Activated CD4-positive, alpha-beta T cell treated with anti-CD3 and anti-CD28 coated beads, Interleukin-2, Interleukin-4, amounts not matched to agents 100 ng/mL and 50 ng/mL, durations not matched to agents 16 hours and 8 hours (primary cell): ENCODE results near the gene LRRC7.

Experiments used
- DNase-seq: peaks from one replicate; pipeline ENCODE4 v3.0.0-alpha.2; 2020; ENCODE audit warnings: low spot score

LRRC7 gene

DNA sequence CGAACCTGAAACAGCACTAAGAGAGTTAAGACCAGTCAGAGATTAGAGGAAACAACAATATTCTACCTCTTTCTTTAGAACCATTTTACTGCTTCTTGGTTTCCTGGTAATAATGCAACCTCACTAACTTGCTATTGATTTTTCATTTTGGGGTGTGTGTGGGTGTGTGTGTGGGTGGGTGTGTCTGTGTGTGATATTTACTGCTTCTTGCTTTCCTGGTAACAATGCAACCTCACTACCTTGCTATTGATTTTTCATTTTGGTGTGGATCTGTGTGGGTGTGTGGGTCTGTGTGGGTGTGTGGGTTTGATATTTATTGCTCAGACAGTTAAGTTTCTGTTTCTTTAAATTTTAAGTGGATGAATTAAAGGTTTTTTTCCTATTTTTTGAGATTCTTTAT, 208.8 kb downstream of the LRRC7 start:
- no peak for DNase-seq

DNA sequence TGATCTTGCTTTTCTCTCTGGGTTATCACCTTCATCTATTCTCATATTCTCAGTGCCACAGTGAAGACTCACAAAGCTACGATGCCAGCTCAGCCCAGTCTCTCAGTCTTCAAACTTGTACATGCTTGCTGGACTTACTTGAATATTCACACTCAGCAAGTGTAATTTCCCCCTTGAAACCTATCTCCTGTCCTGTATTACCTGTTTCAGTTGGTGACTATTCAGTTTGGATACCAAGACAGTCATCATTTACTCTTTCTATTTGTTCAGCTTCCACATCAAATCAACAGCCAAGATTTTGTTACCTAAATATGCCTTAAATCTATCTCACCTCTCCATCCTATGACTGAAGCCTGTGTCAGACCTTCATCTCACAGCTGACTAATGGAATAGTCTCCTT, 209.7 kb downstream of the LRRC7 start:
- no peak for DNase-seq

DNA sequence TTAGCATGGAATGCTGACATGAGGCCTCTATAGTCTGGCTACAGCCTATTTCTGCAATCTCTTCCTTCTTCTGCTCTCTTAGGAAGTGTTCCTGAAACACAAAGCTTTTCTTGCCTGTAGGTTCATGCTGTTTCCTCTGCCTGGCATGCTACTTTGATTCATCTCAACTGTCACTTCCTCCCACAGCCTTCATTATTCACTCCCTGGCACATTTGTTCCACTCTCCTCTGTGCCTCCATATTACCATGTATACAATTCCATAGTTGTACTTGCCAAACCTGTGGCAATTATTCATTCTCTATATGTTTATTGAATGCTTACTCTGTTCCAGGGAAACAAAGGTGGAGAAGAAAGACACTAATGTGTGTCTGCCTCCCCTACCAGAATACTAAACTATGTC, 210.2 kb downstream of the LRRC7 start:
- no peak for DNase-seq

DNA sequence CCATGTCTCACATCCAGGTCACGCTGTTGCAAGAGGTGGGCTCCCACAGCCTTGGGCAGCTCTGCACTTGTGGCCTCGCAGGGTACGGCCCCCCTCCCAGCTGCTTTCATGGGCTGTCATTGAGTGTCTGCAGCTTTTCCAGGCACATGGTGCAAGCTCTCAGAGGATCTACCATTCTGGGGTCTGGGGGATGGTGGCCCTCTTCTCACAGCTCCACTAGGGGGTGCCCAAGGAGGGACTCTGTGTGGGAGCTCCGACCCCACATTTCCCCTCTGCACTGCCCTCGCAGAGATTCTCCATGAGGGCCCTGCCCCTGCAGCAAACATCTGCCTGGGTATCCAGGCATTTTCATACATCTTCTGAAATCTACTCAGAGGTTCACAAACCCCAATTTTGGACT, 219.4 kb downstream of the LRRC7 start:
- no peak for DNase-seq

DNA sequence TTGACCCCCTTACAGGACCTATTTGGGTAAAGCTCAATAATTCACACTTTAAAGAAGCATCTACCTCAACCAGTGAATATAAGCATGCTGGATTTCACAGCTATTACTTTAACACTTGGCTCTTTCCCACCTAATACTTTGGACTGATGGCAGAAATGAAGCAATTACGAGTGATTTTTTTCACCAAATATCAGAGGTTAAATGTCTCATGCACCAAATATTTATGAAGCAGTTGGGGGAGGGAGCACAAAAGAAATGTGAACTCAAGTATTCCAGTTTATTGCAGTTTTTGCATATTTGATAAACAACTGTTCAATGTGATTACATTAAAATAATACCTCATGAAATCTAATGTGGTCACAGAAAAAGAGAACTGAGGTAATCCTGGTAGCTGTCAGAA, 223.6 kb downstream of the LRRC7 start:
- no peak for DNase-seq

- no peak for DNase-seq
These were observed 227.1 kb downstream of the LRRC7 start for GRCh38 chr1:69794831-69795230.

GRCh38 chr1:69814926-69815325, 247.2 kb downstream of the LRRC7 start:
- DNase-seq = no peak

DNA sequence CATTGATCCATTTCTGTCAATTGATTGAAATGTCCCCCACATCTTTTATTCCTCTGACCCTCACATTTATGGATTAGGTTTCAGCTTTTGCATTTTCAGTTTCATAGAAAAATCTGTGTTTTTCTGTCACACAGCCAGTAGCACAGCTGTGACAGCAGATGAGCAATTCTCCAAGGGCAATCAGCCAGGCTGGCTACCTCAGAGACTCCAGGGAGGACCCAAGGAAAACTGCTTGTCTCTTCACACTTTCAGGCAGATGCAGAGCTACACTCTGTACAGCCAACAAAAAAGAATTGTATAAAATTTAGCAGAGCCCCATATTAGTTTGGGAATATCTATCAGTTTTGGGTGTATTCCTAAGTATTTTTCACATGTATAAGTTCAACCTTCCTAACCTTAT, 257.2 kb downstream of the LRRC7 start:
- no peak for DNase-seq

- DNase-seq = no peak
These were observed 260.0 kb downstream of the LRRC7 start for GRCh38 chr1:69827732-69828131.

DNA sequence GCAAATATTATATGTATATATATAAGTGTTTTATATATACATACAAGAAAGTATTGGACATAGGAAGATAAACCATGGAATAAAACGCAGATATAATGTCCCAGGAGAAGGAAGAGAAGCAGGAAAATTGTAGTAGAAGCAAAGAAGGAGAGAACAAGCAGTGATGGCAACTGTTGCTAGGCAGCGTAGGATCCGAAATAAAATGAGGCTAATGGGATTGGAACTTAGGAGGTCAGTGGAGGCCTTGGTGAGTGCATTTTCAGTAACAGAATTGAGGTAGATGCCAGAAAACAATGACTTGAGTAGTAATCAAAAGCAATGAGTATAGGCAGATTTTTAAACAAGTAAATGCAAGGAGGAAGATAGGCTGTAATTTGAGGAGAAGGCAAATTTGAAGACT, 265.8 kb downstream of the LRRC7 start:
- no peak for DNase-seq

- no peak for DNase-seq
These were observed 266.6 kb downstream of the LRRC7 start for GRCh38 chr1:69834336-69834735.

GRCh38 chr1:69835955-69836354, 268.2 kb downstream of the LRRC7 start:
- no peak for DNase-seq

DNA sequence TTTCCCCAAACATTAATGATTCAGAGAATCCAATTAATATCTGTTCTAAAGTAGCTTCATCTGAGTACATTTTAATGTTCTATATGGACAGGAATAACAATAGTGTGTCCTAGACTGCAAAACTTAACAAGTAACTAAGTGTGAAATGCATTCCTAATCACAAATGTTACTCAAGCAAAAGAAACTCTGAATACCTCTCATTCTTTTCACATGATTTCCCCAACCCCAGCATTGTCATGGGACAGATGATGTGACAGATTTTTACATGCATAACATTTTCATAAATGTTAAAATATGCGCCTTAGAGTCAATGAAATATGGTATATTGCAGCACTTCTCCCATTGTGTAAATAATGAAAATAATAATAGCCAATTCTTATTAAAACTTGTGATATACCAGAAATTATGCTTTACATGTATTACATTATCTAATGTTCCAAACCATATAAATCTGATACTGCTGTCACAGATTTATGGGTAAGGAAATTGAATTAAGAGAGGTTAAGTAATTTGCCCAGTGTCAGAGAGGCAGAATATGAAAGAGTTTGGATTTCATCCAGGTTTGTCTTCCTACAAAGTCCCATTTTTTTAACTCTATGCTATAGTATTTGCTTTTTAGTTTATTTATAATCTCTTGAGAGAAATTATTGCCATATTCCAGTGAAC, 269.4 kb downstream of the LRRC7 start:
- DNase-seq = no peak

GRCh38 chr1:69842326-69842725, 274.6 kb downstream of the LRRC7 start:
- DNase-seq = no peak

DNA sequence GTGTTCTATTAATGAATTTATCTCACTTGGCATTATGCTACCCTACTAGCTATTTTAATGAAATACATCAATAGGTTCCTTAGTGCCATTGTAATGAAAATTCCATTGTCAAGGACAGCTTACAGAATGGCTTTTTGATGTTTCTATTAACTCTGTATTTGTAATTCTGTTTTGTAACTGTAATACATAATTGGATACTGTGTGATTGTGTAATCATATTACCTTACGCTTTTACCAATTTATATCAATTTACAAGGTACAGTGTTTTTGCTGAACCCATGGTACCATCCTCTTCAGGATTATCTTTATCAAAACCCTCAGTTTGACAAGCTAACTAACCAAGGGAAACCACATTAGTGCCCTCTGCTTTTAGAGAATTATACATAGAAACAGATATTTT, 277.9 kb downstream of the LRRC7 start:
- no peak for DNase-seq

DNA sequence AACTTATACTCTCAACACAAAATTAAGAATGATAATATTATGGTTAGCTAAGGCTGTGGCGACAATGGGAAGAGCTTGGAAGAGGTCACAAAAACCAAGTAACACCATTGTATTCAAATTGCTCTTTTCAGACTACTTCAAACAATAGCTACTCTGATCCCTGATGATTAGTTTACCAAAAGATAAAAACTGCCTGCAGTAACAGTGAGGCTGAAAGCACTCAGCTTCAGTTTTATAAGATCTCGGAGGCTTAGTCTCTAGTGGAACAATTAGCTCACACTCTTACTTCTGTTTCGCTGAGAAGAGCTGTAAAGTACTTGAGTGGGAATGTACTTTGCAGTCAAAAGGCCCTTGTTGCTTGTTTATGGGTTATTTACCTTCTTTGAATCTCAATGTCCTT, 278.5 kb downstream of the LRRC7 start:
- DNase-seq = no peak

GRCh38 chr1:69847670-69848069, 279.9 kb downstream of the LRRC7 start:
- DNase-seq = no peak

DNA sequence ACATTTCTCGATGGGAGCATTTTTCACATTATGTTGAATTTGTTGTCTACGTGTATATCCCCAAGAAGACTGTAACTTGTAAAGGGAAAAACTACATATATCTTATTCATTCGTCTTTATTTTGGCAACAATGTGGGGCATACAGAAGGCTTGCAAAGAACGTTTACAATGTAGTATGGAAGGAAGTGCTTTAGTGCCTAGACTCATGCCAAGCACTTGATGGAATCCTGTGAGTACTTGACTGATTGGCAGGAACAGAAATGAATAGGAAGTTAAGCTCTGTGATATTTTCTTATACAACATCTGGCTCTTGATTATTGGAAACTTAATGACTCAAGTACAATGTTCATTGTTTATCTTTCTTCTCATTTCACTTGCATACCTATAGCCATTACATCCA, 284.4 kb downstream of the LRRC7 start:
- DNase-seq = no peak

GRCh38 chr1:69852706-69853105, 285.0 kb downstream of the LRRC7 start:
- no peak for DNase-seq

DNA sequence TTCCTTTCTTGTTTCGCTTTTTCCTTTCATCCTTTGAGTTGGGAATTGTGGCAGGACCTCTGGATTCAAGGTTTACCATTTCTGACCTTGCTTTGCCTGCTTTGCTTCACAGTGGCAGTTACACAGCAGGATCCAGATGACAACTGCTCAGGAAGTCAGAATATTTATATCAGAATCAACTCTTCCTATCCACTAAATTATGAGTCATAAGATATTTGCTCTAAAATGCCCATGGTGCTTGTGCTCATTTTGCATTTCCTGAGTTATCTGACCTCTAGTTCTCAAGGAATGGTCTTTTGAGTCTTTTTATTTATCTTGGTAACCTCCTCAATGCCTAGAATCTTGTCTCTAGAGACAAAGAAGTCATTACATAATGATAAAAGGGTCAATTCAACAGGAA, 290.8 kb downstream of the LRRC7 start:
- DNase-seq = no peak

DNA sequence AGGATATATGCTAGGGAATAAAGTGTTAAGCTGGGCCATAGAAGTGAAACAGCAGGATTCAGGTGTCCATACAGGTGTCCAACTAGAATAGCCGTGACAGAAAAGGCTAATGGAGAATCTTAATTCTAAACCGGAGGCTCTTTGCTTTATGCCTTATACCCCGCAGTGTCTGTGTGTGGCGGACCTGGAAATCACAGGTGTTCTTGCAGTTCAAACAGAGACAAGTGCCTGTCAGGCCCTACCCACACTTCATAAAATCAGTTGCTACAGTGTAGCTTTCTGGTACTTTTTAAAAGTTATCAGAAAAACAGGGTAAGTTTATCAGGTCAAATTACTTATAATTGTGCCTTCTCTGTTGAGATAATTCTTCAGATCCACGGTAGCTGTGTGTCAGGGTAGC, 293.9 kb downstream of the LRRC7 start:
- no peak for DNase-seq

DNA sequence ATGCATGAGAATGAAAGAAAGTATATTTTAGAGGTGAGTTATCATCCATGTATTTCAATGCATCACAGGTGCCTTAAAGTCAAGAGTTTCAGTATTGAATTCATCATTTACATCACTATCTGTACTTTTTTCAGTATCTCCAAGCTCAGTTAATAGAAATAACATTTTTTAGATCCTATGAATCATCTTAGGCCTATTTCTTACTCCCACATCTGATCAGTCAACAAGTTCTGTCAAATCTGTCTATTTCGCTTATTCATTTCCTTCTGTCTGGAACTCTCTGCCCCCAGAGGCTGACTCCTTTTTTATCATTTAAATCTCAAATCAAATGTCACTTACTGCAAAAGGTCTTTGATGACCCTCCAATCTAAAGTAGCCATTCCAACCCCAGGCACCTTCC, 295.2 kb downstream of the LRRC7 start:
- no peak for DNase-seq

- DNase-seq = no peak
These were observed 296.0 kb downstream of the LRRC7 start for GRCh38 chr1:69863704-69864103.

DNA sequence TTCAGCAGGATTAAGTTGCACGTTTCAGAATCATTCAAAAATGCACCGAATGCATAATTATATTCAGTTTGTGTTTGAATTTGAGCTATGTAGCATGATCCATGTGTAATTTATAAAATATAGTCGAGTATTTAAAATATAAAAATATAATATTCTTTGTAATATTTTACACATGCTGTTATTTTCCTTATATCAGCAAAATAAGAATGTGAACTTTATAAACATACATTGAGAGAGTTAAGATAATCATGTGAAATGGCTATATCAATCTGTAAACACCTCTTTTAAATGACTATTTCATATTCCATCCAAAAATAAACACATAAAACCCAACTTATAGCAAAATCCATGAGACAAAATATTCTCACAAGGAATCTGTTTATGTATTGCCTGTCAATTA, 303.7 kb downstream of the LRRC7 start:
- DNase-seq = no peak

DNA sequence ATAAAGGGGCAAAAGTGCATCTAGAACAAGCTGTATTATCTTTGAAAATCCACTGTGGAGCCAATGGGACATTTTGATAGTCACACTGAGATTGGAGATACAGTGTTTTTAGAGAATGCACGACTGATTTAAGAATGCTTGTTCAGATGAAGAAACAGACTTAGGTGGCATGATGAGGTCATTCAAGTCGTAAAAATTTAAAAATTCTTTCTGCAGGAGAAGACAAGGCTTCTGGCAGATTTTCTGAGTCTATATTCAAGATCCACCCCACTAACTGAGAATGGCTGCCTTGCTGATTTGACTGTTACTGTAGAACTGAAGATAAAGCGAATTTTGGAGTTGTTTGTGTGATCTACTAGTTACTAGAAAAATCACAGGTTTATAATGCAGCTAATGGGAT, 310.6 kb downstream of the LRRC7 start:
- no peak for DNase-seq
